Tibial nerve (tissue), 4 donors: Measurements from ENCODE around the gene IL18R1.

ENCODE experiments used
- CTCF ChIP-seq, 5 experiments: fragments of 200-600 bp in 3 of 5; fragments of 450-650 bp in 2 of 5; sonication (generic) in 3 of 5; IDR thresholded peaks; one replicate each; pipeline ENCODE4 v1.5.1; 2016 to 2019; ENCODE audit warnings: antibody characterized with exemption in 5 of 5, mild to moderate bottlenecking in 3 of 5, moderate library complexity in 2 of 5
- EP300 ChIP-seq, 2 donors: sonication (generic); formaldehyde crosslinking; IDR thresholded peaks; one replicate each; pipeline ENCODE4 v1.6.1; 2017; ENCODE audit warnings: antibody characterized with exemption in 2 of 2, mild to moderate bottlenecking in 1 of 2
- POLR2A ChIP-seq, 2 donors: fragments of 450-650 bp; IDR thresholded peaks; one replicate each; pipeline ENCODE4 v1.6.1; 2017; ENCODE audit warnings: antibody characterized with exemption in 2 of 2, mild to moderate bottlenecking in 2 of 2, moderate library complexity in 2 of 2

- TF ChIP-seq CTCF (IDR thresholded peaks at IDR 0.05), result no peak
- no peak for TF ChIP-seq POLR2A (IDR thresholded peaks at IDR 0.05)
- no peak for TF ChIP-seq EP300 (IDR thresholded peaks at IDR 0.05)
These were observed 44.0 kb downstream of the IL18R1 start for GRCh38 chr2:102399499-102400141.
